DMS 273 (cell line): ENCODE data around the gene GRM8.

ENCODE experiments used
- DNase-seq: peaks from one replicate; lab custom pipeline; 2025; ENCODE audit not compliant: unreplicated experiment; lab: John Stamatoyannopoulos, UW

The GRM8 gene

DNA sequence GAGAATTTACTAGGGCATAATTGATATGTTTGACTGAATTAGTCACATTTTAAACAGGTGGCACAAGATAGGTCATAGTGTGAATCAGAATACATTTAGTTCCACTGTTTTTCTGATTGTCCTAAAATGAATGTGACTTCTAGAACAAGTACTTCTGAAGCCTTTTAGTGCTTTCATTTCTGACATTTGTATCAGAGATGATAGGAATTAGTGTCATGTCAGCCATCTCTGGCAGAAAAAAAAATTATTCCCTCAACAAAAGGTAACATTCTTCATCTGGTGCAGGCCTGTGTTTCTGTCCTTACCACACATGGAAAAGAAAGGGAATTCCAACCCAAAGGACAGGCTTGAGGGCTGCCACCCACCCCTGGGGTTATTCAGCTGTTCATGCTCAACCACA lies 21.3 kb downstream of the GRM8 start:
- no peak for DNase-seq

DNA sequence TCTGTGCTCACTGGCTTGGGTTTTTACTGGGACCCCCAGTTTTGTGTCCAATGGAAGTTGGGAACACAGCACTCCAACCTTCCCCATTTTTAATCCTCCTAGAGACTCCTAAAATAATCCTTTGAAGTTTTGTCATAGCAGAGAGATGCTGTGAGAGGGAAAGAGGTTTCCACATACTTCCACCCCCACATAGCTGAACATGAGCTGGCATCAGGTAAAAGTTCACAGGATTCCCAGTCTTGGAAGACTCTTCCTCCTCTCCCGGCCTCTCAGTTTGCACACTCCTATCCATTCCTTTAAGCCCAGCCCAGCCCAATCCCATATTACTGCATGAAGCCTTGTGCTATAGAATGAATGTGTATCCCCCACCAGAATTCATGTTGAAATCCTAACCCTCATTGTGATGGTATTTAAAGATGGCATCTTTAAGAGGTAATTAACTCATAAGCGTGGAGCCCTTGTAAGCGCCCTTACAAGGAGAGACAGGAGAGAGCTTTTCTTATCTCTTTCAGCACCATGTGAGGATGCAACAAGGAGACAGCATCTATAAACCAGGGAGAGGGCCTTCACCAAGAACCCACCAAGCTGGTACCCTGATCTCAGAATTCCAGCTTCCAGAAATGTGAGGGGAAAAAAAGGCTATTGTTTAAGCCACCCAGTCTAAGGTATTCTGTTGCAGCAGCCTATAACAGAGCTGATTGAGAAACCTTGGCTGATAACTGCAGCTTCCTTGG lies 22.4 kb downstream of the GRM8 start:
- DNase-seq, result no peak

DNA sequence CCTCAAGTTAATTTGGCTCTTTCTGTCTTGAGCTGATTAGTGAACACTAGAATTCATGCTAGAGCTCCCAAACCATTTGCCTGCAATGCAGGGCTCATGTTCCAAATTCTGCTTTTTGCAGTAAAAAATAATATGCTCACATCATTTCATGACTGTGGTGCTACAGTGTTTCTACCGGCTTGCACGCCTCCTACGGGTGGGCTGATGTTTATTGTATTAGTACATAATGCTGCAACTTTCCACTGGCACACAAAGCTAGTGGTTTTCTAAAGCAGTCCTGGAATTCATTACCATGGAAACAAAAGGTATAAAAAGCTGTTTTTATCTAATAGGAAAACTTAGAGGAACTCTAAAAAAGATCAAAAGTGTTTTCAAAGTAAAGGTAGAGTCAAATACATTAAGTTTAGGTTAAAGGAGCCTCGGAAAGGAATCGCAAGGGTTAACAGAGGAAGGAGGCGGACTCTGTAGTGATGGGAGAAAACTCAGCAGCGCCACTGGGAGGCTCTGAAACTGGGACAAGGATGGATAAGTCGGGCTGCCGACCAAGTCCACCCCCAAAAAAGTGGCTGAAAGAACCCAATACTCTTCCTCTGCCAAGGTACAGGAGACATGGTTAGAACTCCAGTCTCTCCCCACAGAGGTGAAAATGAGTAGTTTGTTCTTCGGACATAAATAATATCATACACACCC lies 25.9 kb downstream of the GRM8 start:
- no peak for DNase-seq

DNA sequence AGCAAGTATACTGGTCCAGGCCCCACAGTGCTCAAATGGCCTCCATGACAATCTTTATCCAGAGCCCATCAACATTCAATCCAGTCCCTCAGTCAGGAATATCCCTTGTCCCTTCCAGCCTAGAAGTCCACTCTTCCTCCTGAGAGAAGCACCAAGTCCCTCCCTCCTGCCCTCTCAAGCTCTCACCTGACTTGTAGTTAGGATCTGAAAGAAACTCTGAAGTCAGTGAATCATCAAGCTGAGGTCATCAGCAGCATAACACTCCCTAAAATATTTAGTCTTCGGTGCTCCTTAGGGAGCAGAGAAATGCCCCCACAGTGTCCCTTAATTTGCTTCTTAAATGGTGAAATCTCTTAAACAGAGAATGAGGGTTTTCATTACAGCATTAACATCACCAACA lies 31.0 kb downstream of the GRM8 start:
- DNase-seq, result no peak

- DNase-seq, result no peak
Observed at GRCh38 chr7:127214956-127215718, 37.6 kb downstream of the GRM8 start.

DNA sequence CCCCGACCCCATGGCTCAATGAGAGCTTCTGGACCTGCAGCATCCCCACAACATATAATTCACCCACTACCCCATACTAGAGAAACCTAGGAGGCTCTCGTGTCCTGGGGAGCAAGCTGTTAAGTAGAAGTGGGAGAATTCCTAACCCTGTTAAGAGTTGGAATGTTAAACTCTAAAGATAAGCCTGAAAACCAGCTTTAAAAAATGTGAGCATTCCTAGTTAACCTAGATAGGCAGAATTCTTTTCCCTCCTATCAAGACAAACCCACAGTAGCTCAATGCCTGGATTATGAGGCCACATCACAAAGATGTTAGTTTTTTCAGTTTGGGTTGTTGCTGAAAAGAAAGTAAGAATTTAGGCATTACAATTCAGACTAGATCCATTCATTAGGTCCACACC lies 42.9 kb downstream of the GRM8 start:
- no peak for DNase-seq

GRCh38 chr7:127208860-127209259 lies 43.9 kb downstream of the GRM8 start:
- DNase-seq, result no peak

GRCh38 chr7:127208351-127208750 lies 44.4 kb downstream of the GRM8 start:
- no peak for DNase-seq

DNA sequence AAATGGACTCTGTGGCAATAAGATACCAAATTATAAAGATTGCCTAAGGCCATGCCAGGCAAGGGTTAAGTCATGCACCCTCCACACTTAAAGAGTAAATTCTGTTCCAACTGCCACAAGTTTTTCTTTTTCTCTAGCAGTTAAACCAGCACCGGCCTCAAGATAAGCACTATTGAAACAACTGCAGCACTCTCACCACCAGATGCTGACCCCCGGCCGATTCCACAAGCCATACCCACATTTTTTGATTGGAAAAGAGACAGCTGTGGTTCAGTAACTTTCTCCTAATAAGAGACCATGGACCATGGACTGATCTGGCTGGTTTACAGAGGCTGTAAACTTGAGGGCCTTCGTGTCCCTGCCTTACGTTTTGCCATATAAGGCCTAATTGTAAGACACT lies 44.9 kb downstream of the GRM8 start:
- no peak for DNase-seq

DNA sequence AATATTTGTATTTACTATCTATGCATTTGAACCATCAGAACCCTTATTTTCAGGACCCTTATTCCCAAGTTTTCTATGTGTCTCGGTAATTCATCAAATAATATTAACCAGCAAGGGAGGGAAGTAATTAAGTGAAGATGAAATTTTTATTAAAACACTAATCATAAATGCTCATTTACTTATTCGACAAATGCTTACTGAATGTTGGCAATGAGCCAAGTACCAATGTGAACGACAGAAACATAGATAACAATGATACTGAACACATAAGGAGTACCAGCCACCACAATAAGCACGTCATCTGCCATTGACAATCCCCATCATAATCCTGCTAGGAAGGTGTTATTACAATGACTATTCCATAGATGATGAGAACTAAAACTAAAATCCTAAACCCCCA lies 45.5 kb downstream of the GRM8 start:
- no peak for DNase-seq

DNA sequence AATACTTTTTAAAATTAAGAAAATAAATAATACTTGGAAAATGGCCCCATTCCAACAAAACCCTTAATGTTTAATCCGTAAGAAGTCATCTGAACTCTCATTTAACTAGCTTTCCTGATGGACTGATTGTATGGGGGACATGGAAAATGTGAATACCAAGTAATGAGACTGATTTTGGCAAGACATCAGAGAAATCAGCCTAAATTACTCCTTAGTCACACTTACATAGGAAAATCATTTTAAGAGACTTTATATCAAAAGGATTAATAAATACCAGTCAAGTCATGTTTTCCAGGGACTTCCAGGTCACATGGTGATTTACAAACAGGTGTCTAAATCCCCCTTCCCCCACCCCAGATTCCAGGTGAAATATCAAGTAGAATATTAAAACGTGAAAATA lies 58.2 kb downstream of the GRM8 start:
- no peak for DNase-seq

GRCh38 chr7:127189886-127190285 lies 62.9 kb downstream of the GRM8 start:
- no peak for DNase-seq

GRCh38 chr7:127189074-127189473 lies 63.7 kb downstream of the GRM8 start:
- no peak for DNase-seq

DNA sequence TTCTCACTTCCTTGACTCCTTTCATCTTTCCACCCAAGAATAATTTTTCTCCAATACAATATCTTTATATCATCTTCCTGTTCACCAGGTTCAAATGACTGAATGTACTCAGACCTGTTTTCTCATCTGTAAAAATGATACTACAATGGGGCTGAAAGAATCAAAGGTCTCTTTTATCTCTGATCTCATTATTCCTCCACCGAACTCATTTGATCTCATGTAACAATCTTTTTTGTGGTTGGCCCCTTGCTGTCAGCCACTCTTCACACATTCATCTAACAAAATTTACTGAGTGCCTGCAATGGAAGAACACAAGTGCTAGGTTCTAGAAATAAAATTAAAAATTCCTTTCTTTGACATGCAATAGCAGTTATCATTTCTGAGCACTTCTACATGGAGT lies 65.0 kb downstream of the GRM8 start:
- no peak for DNase-seq

- no peak for DNase-seq
Observed at GRCh38 chr7:127186686-127187085, 66.1 kb downstream of the GRM8 start.

DNA sequence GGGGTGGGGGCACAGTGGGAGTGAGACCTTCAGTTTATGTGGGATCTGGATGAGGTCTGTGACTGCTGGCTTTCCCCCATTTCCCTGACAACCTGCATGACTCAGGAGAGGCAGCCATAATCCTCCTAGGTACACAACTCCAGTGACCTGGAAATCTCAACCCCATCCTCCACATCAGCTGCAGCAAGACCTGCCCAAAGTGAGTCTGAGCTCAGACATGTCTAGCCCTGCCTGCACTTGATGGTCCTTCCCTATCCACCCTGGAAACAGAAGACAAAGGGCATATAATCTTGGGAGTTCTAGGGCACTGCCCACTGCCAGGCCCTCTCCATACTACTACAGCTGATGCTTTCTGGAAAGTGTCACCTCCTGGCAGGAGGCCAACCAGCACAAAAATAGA lies 75.6 kb downstream of the GRM8 start:
- DNase-seq, result no peak

- DNase-seq, result no peak
Observed at GRCh38 chr7:127162366-127162765, 90.4 kb downstream of the GRM8 start.

DNA sequence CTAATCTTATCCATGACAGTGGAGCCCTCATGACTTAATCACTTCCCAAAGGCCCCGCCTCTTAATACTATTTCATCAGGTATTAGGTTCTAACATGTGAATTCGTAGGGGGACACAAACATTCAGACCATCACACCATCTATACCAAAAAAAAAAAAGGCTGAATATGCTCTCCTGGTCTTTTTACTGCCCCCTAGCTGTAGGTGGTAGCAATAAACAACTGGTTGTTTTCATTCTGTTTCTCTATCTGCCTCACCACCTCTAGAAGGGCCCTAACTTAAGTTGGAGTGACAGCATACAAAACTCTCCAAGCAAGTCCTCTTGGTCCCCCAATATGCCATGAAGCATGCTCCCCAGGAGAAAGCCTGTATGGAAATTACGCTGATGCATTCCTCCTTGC lies 94.1 kb downstream of the GRM8 start:
- DNase-seq, result peak; percentile 54

GRCh38 chr7:127154958-127155357 lies 97.8 kb downstream of the GRM8 start:
- DNase-seq, result no peak

DNA sequence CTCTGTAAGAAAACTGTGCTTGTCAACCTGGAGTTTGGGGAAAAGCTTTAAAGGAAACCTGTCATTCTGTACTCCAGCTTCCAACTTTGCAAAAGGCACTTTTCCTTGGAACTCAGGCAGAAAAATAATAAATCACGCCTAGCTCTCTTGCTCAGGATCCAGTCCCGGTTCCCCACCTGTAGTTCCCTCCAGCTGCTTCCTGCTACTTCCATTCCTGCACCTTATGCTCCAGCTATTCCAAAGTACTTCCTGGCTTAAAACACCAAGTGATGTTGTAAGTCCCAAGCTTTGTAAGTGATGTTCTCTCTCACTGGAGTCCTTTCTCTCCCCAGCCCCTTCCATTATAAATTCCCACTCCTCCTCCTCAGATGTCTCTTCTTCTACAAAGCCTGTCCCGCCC lies 98.6 kb downstream of the GRM8 start:
- no peak for DNase-seq

- DNase-seq, result no peak
Observed at GRCh38 chr7:127153315-127153714, 99.4 kb downstream of the GRM8 start.

DNA sequence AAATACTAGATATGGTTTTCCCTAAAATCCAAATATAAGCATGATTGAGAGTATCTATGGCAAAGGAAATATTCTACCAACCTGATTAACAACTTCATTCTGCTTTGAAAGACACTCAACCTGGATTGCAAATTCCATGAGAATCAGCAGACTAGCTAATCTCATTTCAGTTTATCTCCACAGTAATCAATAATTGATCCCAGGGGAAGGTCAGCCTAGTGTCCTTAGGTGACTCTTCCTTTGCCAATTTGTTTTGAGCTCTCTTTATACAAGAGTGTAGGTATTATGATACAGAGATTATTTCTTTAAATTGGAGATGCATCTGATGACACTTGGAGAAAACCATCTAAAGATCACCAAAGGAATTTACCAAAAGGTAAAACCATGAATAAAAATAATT lies 100.3 kb downstream of the GRM8 start:
- no peak for DNase-seq
